Loucy (cell line): Measurements from ENCODE around the gene ZNF236.

ENCODE experiments used
- EZH2phosphoT487 ChIP-seq: fragments of 200-600 bp; IDR thresholded peaks from 2 replicates; pipeline ENCODE4 v1.6.1; 2018; ENCODE audit warnings: antibody characterized with exemption, mild to moderate bottlenecking, moderate library complexity, borderline replicate concordance
- TF ChIP-seq, protein P1 (sequence below): fragments of 200-600 bp; sonication (generic); conservative IDR thresholded peaks from 2 replicates; pipeline ENCODE4 v1.5.1; 2014; ENCODE audit warnings: mild to moderate bottlenecking, antibody characterized with exemption, low read length

DNA sequence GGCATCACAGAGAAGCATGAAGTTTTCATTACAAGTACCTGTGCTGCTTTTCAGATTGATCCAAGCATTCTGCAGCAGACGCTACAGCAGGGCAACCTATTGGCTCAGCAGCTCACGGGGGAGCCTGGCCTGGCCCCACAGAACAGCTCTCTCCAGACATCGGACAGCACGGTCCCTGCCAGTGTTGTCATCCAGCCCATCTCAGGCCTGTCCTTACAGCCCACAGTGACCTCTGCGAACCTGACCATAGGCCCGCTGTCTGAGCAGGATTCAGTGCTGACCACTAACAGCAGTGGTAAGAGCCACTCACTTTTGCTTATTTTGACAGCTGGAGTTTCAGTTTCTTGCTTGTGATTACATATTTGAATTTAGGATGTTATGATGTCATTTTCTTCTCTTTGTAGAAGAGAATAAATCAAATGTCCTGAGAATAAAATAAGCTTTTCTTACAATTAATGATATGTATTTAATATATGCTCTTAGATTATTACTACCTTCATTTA is 104.9 kb downstream of the ZNF236 start:
- TF ChIP-seq, protein P1, sequence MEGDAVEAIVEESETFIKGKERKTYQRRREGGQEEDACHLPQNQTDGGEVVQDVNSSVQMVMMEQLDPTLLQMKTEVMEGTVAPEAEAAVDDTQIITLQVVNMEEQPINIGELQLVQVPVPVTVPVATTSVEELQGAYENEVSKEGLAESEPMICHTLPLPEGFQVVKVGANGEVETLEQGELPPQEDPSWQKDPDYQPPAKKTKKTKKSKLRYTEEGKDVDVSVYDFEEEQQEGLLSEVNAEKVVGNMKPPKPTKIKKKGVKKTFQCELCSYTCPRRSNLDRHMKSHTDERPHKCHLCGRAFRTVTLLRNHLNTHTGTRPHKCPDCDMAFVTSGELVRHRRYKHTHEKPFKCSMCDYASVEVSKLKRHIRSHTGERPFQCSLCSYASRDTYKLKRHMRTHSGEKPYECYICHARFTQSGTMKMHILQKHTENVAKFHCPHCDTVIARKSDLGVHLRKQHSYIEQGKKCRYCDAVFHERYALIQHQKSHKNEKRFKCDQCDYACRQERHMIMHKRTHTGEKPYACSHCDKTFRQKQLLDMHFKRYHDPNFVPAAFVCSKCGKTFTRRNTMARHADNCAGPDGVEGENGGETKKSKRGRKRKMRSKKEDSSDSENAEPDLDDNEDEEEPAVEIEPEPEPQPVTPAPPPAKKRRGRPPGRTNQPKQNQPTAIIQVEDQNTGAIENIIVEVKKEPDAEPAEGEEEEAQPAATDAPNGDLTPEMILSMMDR: no peak
- no peak for TF ChIP-seq EZH2phosphoT487
